ENCODE results near the gene TXNDC16. TPM values are rescaled to one million over a fixed set of nuclear protein-coding genes. Genes with fewer than 3 reads are reported as not detected.

TXNDC16 gene
- total RNA-seq, 1 experiment from 2014 or later, result 13.2 TPM

GRCh38 chr14:52417139-52417538, 135.2 kb downstream of the TXNDC16 start:
- Mint-ChIP-seq H3K9me3 (no peaks in the 10 kb centered on the region), H3K4me3 (no peak overlapping the region), H3K27ac (no peak overlapping the region), H3K36me3 (ENCODE audit: insufficient read depth in 1 of 3, low read depth in 3 of 3) (no peaks in the 10 kb centered on the region), H3K27me3 (ENCODE audit: low read depth) (no peaks in the 10 kb centered on the region), H3K4me1 (no peaks in the 10 kb centered on the region)
- H2BK120ac ChIP-seq (ENCODE audit: low read depth, low read length, poor library complexity, severe bottlenecking), result no peak overlapping the region
- H3K9ac ChIP-seq (ENCODE audit: extremely low read depth, insufficient read length, low read length), result no peak overlapping the region
- no peaks in the 10 kb centered on the region for H3K27me3 ChIP-seq (ENCODE audit: insufficient read depth, low read length)
- DNase-seq, result no peak
- H2AFZ ChIP-seq (ENCODE audit: low read length), result no peak overlapping the region
- no peak overlapping the region for H4K91ac ChIP-seq (ENCODE audit: insufficient read length, low read depth, low read length)
- H3K27ac ChIP-seq (ENCODE audit: insufficient read length, low read depth, low read length), result no peak overlapping the region
- no peak overlapping the region for H2AK5ac ChIP-seq (ENCODE audit: insufficient read length, low read length)
- H3K14ac ChIP-seq (ENCODE audit: insufficient read depth, low read length), result no peak overlapping the region
- H4K8ac ChIP-seq (replicated peaks; ENCODE audit: insufficient read length, low read depth, low read length), result no peak overlapping the region
- H3K56ac ChIP-seq (ENCODE audit: insufficient read length, low read depth, low read length), result no peak overlapping the region
- H3K23ac ChIP-seq (ENCODE audit: insufficient read length, low read depth, low read length), result no peak overlapping the region
- H3K4ac ChIP-seq (ENCODE audit: low read depth, low read length), result no peak overlapping the region
- H3K4me1 ChIP-seq (ENCODE audit: insufficient read depth, low read length), result no peaks in the 10 kb centered on the region
- H3T11ph ChIP-seq (ENCODE audit: low read length), result no peak overlapping the region
- H3K18ac ChIP-seq (ENCODE audit: insufficient read length, low read depth, low read length), result no peak overlapping the region
- H3K79me2 ChIP-seq (ENCODE audit: insufficient read depth, low read length), result no peaks in the 10 kb centered on the region
- H2BK15ac ChIP-seq (ENCODE audit: low read depth, low read length), result no peak overlapping the region
- TF ChIP-seq CTCF (conservative IDR thresholded peaks at IDR 0.05), result no peak
- H2BK5ac ChIP-seq (ENCODE audit: insufficient read length, low read length), result no peak overlapping the region
- H2BK20ac ChIP-seq (ENCODE audit: low read depth, low read length, poor library complexity, severe bottlenecking), result no peak overlapping the region
- H3K4me2 ChIP-seq (ENCODE audit: insufficient read depth, insufficient read length, low read length), result no peak overlapping the region
- H3K79me1 ChIP-seq (ENCODE audit: insufficient read depth, low read depth, low read length, poor library complexity, severe bottlenecking), result no peaks in the 10 kb centered on the region
- no peaks in the 10 kb centered on the region for H4K20me1 ChIP-seq (ENCODE audit: control insufficient read depth, insufficient read depth, insufficient read length)
- H2BK12ac ChIP-seq (ENCODE audit: insufficient read length, low read depth, low read length), result no peak overlapping the region
- no peak overlapping the region for H4K5ac ChIP-seq (ENCODE audit: insufficient read length, low read depth, low read length)
- no CpG with 5 or more reads among the region's 2 CpGs for WGBS (ENCODE audit: extremely low coverage, insufficient read length, low lambda C conversion rate)
- H3K9me3 ChIP-seq (ENCODE audit: control insufficient read depth, low read depth, low read length), result no peaks in the 10 kb centered on the region
- H3K23me2 ChIP-seq (ENCODE audit: insufficient read length, low read depth, low read length, poor library complexity, severe bottlenecking), result no peaks in the 10 kb centered on the region

Data from H9 (cell line).